GM19397 (cell line): Measurements from ENCODE around the gene TMEM245.
A peak's percentile ranks its signal among the peaks of the same experiment; 100 is the strongest.

Source experiments
- ATAC-seq: cut with Tn5 transposase; IDR thresholded peaks from one replicate; pipeline ENCODE4 v1.9.1; 2021; ENCODE audit warnings: mild to moderate bottlenecking, moderate library complexity; ENCODE audit not compliant: unreplicated experiment

TMEM245 gene

DNA sequence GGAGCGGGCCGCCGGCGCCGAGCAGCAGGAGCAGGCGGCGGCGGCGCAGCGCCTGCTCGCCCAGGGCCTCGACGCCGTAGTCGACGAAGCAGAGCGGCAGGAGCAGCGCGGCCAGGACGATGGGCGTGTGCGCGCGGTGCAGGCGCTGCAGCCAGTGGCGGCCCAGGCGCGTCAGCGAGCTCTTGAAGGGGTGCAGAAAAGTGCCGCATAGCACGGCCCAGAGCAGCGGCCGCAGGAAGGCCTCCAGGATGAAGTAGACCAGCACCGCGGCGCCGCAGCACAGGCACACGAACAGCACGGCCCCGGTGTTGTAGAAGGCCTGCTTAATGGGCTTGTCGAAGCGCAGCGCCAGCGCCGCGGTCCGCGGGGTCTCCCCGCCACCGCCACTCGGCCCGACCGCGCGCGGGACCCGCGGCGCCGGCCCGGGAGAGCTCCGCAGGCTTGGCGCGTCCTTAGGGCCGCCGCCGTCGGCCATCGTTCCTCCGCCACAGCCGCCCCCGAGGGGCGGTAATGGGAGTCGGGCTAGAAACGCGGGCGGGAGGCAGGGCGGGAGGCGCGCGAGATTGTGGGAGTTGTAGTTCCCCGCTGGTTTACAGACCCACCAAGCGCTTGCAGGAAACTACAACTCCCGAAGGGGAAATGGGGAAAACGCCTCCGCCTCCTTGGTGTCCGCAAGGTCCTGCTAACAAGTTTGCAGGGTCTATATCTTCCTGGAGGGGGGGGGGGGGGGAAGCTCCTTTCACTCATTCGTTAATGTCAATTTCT, at the start of gene TMEM245:
TSS of gene TMEM245 (minus strand) at position 509 of the 765 bp plus-strand sequence. CDS start at position 475, 34 bp downstream.
- ATAC-seq, result peak; percentile 91

- no peak for ATAC-seq
These were observed 48.4 kb upstream of the TMEM245 start for GRCh38 chr9:109168170-109168569.

DNA sequence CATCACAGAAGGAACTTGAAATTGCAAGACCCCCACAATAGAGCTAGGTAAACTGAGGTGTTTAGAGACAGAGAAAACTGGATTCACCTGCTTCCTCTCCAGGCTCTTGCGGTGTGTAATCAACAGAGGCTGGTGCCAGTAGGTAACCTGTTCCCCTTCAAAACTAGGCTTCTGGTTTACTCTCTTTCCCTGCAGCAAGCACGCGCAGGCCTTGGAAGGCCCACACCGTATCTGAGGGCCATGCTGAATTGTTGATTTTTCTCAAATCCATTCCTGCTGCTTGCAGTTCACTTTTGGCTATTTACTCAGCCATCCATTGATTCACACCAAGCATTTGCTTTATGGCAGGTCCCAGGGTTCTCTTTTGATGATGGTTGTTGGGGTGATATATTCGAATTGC, 48.0 kb upstream of the TMEM245 start:
- ATAC-seq, result no peak

DNA sequence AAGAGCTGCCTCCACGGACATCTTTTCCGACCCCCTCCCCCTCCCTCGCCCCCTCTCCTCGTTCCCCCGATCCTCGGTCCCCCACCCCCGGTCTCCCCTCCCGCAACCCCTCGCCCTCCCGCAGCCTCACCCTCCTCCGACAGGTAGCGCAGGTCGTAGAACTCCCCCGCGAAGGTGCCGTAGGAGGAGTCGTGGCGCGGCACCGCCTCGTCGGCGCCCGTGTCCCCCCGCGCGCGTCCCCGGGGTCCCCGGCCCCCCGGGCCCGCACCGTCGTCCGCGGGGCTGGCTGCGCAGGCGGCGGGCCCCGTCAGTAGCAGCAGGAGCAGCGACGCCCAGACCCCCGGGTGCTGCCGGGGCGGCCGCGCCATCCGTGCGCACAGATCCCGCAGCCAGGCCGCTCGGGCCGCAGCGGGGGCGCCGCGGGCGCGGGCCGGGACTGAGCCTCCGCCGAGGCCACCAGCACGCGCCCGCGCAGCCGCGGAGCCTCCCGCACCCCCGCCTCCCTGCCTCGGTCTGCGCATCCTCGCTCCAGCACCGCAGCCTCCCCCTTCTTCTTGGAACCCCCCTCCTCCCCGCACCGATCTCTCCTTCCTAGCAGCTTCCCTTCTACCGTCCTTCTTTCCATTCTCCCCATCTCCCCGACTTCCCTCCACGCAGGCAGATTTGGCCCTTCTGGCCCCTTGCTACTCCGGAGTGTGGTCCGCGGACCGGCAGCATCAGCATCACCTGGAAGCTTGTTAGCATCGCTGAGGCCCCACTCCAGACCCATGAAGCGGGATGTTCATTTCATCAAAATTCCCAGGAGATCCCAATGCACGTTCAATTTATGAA, 47.2 kb upstream of the TMEM245 start, which contains the start of gene FRRS1L:
TSS of gene FRRS1L (minus strand) at position 479 of the 831 bp plus-strand sequence. CDS start at position 368, 111 bp downstream.
- no peak for ATAC-seq

- ATAC-seq, result no peak
These were observed 46.5 kb upstream of the TMEM245 start for GRCh38 chr9:109166171-109166770.

DNA sequence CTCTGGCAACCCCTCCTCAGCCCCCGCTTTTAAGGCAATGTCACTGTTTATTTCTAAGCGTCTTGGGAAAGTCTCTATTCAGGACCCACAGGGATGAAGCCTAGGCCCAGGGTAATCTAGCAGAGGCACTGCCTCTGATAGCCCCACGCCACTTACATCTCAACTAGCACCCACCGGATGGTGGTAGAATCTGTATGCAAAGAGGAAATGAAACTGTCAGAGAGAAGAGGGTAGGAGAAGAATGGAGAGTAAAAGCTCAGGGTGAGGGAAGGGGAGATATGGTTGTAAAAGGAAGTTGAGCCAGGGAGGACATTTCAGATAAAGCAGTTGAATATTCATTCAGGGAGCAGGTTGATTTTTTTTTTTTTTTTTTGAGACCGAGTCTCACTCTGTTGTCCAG, 44.3 kb upstream of the TMEM245 start:
- ATAC-seq, result peak; percentile 74

GRCh38 chr9:109163194-109163593, 43.4 kb upstream of the TMEM245 start:
- ATAC-seq, result no peak

DNA sequence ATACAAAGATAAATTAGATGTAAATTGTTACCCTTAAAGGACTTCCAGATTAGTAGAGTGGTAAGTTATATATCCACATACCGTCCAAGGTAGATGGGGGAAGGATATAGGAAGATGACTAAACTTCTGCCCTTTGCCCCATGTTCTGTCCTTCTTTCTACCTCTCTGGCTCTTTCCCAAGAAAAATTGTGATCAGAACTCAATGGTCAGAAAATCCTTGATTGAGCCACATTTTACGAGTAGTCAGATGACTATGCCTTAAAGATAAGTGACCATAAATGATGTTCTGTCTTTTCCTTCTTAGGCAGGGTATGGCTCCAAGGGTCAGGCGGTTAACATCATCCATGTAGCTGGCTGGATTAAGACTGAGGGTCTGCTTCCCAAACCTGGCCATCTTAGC, 42.9 kb upstream of the TMEM245 start:
- ATAC-seq, result no peak

GRCh38 chr9:109161471-109161870, 41.7 kb upstream of the TMEM245 start:
- ATAC-seq, result no peak

DNA sequence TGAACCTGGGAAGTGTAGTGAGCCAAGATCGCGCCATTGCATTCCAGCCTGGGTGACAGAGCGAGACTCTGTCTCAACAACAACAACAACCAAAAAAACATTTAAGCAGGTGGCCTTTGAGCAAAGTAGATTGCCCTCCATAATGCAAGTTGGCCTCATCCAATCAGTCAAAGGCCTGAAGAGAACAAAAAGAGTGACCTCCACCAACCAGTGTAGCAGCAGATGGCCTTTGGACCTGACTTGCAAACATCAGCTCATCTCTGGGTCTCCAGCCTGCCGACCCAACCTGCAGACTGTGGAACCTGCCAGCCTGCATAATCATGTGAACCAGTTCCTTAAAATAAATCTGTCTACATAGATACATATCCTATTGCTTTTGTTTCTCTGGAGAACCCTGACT, 39.8 kb upstream of the TMEM245 start:
- ATAC-seq, result no peak

DNA sequence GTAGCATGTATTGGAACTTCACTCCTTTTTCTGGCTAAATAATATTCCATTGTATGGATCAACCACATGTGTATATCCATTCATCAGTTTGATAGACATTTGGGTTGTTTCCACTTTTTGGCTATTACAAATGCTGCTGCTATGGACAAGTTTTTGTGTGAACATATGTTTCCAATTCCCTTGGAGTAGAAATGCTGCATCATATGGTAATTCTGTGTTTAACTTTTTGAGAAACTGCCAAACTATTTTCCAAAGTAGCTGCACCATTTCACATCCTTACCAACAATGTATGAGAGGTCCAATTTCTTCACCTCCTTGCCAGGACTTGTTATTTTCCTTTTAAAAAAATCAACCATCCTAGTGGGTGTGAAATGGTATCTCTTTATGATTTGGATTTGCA, 38.9 kb upstream of the TMEM245 start:
- ATAC-seq, result no peak

DNA sequence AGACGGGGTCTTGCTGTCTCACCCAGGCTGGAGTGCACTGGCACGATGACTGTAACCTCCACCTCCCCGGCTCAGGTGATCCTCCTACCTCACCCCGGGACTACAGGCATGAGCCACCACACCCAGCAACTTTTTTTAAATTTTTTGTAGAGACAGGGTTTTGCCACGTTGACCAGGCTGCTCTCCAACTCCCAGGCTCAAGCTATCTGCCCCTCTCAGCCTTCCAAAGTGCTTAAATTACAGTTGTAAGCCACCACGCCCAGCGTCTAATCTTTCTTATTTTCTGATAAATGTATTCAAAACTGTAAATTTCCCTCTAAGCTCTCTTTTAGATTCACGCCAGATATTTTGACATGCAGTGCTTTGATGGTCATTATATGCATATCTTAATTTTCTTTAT, 37.0 kb upstream of the TMEM245 start:
- ATAC-seq, result no peak

DNA sequence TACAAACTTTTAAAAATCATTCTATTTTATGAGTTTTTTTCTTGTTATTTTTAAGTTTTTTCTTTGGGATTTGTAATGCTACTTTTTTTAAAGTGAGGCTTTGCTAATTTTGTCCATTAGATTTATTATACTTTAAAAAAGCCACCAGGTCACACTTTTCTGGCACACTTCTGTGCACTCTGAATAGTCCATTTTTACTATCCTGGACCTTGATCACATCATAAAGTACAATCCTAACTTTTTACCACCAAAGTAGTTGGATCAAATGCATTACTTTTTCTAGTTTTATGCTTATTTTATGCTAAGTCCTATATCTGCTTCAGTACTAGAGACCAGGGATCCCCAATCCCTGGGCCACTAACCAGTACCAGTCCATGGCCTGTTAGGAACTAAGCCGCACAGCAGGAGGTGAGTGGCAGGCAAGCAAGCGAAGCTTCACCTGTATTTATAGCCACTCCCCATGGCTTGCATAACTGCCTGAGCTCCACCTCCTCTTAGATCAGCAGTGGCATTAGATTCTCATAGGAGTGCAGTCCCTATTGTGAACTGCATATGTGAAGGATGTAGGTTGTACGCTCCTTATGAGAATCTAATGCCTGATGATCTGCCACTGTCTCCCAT, 31.3 kb upstream of the TMEM245 start:
- ATAC-seq, result no peak

GRCh38 chr9:109149722-109150121, 30.0 kb upstream of the TMEM245 start:
- no peak for ATAC-seq

- ATAC-seq, result no peak
These were observed 29.3 kb upstream of the TMEM245 start for GRCh38 chr9:109149089-109149488.

DNA sequence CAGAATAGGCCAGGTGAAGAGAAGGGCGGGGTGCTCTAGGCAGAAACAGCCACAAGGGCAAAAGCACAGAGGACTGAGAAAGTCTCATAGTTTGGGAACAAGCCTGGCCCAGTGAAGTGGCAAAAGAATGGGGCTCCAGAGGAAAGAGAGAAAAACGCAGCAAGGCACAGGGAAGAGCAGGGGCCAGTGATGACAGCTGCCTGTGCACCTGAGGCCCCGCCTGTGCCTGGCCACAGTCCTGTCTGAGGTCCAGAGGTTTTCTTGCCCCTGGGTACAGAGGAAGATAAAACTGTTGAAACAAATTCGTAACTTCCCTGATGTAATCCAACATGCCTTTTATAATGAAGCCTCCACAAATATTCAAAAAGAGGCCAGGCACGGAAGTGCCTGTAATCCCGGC, 25.3 kb upstream of the TMEM245 start:
- ATAC-seq, result no peak

- peak; percentile 90 for ATAC-seq
These were observed 24.3 kb upstream of the TMEM245 start for GRCh38 chr9:109143881-109144562.

DNA sequence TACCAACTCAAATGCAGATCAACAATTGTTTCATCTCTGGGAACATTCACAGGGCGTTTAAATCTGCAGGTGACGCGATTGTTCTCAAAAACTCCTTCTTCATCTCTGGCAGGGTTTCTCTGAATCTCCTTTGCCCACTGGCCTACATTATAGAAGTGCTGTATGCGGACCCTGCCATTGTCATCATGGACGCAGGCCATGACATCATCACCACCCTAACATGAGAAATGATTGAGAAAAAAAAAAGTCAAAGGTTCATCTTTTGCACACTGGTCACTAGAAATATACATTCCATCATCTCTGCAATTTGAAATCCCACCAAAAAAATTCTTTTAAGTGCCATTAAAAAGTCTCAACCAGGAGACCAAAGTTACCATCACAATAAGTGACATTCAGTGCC, 21.6 kb upstream of the TMEM245 start:
- no peak for ATAC-seq

DNA sequence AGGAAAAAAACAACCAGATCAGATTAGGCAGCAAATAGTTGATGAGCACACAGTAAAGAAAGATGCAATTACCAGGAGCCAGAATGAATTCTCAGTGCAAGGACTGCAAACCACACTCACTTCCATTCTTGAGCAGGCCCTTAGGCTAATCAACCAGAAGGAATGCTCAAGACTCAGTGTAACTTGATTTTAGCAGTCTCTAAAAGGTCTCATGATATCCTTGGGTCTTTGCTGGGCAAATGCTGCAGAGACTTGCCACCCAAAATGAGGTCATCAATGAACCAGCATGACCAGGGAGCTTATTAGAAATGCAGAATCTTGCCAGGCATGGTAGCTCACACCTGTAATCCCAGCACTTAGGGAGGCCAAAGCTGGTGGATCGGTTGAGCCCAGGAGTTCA, 20.1 kb upstream of the TMEM245 start:
- ATAC-seq, result no peak

- no peak for ATAC-seq
These were observed 18.7 kb upstream of the TMEM245 start for GRCh38 chr9:109138421-109138820.

GRCh38 chr9:109134167-109134578, 14.4 kb upstream of the TMEM245 start:
- ATAC-seq, result no peak
